NCI-H1930 (cell line): Measurements from ENCODE around the gene STPG2.
A peak's percentile ranks its signal among the peaks of the same experiment; 100 is the strongest.

Experiments used
- DNase-seq, 2 experiments: peaks; one replicate each; lab custom pipeline; 2025; lab: John Stamatoyannopoulos, UW

The STPG2 gene

GRCh38 chr4:97812768-97813167, 330.5 kb downstream of the STPG2 start:
- no peak for DNase-seq

GRCh38 chr4:97786306-97786920, 356.9 kb downstream of the STPG2 start:
- DNase-seq, result no peak

- DNase-seq, result no peak
Observed at GRCh38 chr4:97778174-97778573, 365.1 kb downstream of the STPG2 start.

- DNase-seq, result no peak
Observed at GRCh38 chr4:97774347-97774989, 368.8 kb downstream of the STPG2 start.

- no peak for DNase-seq
Observed at GRCh38 chr4:97770222-97770621, 373.1 kb downstream of the STPG2 start.

GRCh38 chr4:97762115-97762512, 381.2 kb downstream of the STPG2 start:
- no peak for DNase-seq

- no peak for DNase-seq
Observed at GRCh38 chr4:97761445-97762114, 381.7 kb downstream of the STPG2 start.

- DNase-seq, result no peak
Observed at GRCh38 chr4:97759785-97760184, 383.5 kb downstream of the STPG2 start.

- DNase-seq, result no peak
Observed at GRCh38 chr4:97752599-97752998, 390.7 kb downstream of the STPG2 start.

GRCh38 chr4:97747945-97748344, 395.3 kb downstream of the STPG2 start:
- no peak for DNase-seq

GRCh38 chr4:97720869-97721432, 422.3 kb downstream of the STPG2 start:
- peak in 1 of 2 experiments; percentile 7 for DNase-seq

GRCh38 chr4:97691111-97691605, 452.1 kb downstream of the STPG2 start:
- DNase-seq, result no peak

- peak; percentile 41 to 72 for DNase-seq
Observed at GRCh38 chr4:97670703-97671269, 472.5 kb downstream of the STPG2 start.

- DNase-seq, result no peak
Observed at GRCh38 chr4:97665553-97665952, 477.7 kb downstream of the STPG2 start.

GRCh38 chr4:97664741-97665140, 478.5 kb downstream of the STPG2 start:
- DNase-seq, result no peak

GRCh38 chr4:97662133-97662532, 481.1 kb downstream of the STPG2 start:
- no peak for DNase-seq

GRCh38 chr4:97656044-97656720, 487.1 kb downstream of the STPG2 start:
- DNase-seq, result no peak

GRCh38 chr4:97653701-97654100, 489.6 kb downstream of the STPG2 start:
- no peak for DNase-seq

- DNase-seq, result no peak
Observed at GRCh38 chr4:97646997-97647396, 496.3 kb downstream of the STPG2 start.

- DNase-seq, result no peak
Observed at GRCh38 chr4:97645071-97645821, 498.0 kb downstream of the STPG2 start.

GRCh38 chr4:97643179-97643578, 500.1 kb downstream of the STPG2 start:
- no peak for DNase-seq
